Erythroblast (primary cell): ENCODE data around the gene TCF7.

Source experiments
- GATA1 ChIP-seq: IDR thresholded peaks from 2 replicates; pipeline ENCODE4 v1.6.1; 2011; ENCODE audit warnings: low read depth, mild to moderate bottlenecking, control low read depth, low read length, moderate library complexity
- POLR2A ChIP-seq: IDR thresholded peaks from 2 replicates; pipeline ENCODE4 v1.6.1; 2011; ENCODE audit warnings: mild to moderate bottlenecking, low read length

- no peak for TF ChIP-seq POLR2A
- no peak for TF ChIP-seq GATA1
Observed at GRCh38 chr5:134070725-134071613, 43.5 kb upstream of the TCF7 start.
